Calu3 (cell line): ENCODE data around the gene FMOD. TPM values are rescaled to one million over a fixed set of nuclear protein-coding genes. Genes with fewer than 3 reads are reported as not detected.

Experiments used
- BruUV-seq: library from RNA; stranded (reverse); fragments of 400-500 nt; replicated peaks from 2 replicates; lab custom pipeline; 2021; lab: Mats Ljungman, UMichigan
- CTCF ChIA-PET: fragments of 300-600 bp; sonication (Branson Sonifier 250); formaldehyde crosslinking; loops from one replicate; lab custom pipeline; 2022; ENCODE audit warnings: antibody characterized with exemption; lab: Charles Lee
- DNase-seq: peaks from one replicate; pipeline ENCODE4 v3.0.0; 2022
- H3K27ac Mint-ChIP-seq: one replicate; pipeline ENCODE4 v1.8.0; 2022; ENCODE audit warnings: mixed read lengths; ENCODE audit not compliant: unreplicated experiment
- H3K27me3 Mint-ChIP-seq: one replicate; pipeline ENCODE4 v1.8.0; 2022; ENCODE audit warnings: mixed read lengths; ENCODE audit not compliant: unreplicated experiment
- H3K36me3 Mint-ChIP-seq: one replicate; pipeline ENCODE4 v1.8.0; 2022; ENCODE audit warnings: mild to moderate bottlenecking, moderate library complexity, mixed read lengths; ENCODE audit not compliant: insufficient read depth, unreplicated experiment
- H3K4me1 Mint-ChIP-seq: one replicate; pipeline ENCODE4 v1.8.0; 2022; ENCODE audit warnings: mild to moderate bottlenecking, low read depth, mixed read lengths; ENCODE audit not compliant: unreplicated experiment
- H3K4me3 Mint-ChIP-seq: one replicate; pipeline ENCODE4 v1.8.0; 2022; ENCODE audit warnings: mild to moderate bottlenecking, low read depth, moderate library complexity, mixed read lengths; ENCODE audit not compliant: unreplicated experiment
- H3K9me3 Mint-ChIP-seq: one replicate; pipeline ENCODE4 v1.8.0; 2022; ENCODE audit warnings: low read depth, mixed read lengths; ENCODE audit not compliant: unreplicated experiment
- CTCF ChIP-seq: fragments of 200-600 bp; IDR thresholded peaks from one replicate; pipeline ENCODE4 v1.8.0; 2022; ENCODE audit warnings: antibody characterized with exemption; ENCODE audit not compliant: unreplicated experiment
- intact Hi-C: fragments of 100-400 bp; cut with micrococcal nuclease; formaldehyde crosslinking; loops from one replicate; pipeline ENCODE4 v1.10.0; 2022; ENCODE audit not compliant: unreplicated experiment
- total RNA-seq: library from RNA; stranded (reverse); gene quantifications from 2 replicates; pipeline ENCODE4 v1.2.3, GENCODE V29; 2022

Gene FMOD
- total RNA-seq, 1 experiment from 2014 or later: not detected

- no peak for TF ChIP-seq CTCF
- Mint-ChIP-seq H3K36me3 (no peaks in the 10 kb centered on the region), H3K9me3 (peaks cover 4% of the 10 kb centered on the region), H3K27ac (no peak overlapping the region), H3K27me3 (peaks cover 65% of the 10 kb centered on the region), H3K4me1 (no peaks in the 10 kb centered on the region), H3K4me3 (no peak overlapping the region)
- DNase-seq: no peak
- no TSS peak for BruUV-seq
- intact Hi-C loops: no loop called here
- CTCF ChIA-PET: interaction anchor here (0.6 kb wide), 1 partner anchor 366 kb away, joined by 4 read pairs; no protein-coding TSS in a partner anchor
Observed at GRCh38 chr1:203388683-203389082, 37.8 kb upstream of the FMOD start.

- Mint-ChIP-seq H3K36me3 (no peaks in the 10 kb centered on the region), H3K27me3 (peaks cover 90% of the 10 kb centered on the region), H3K4me1 (no peaks in the 10 kb centered on the region), H3K4me3 (no peak overlapping the region), H3K9me3 (no peaks in the 10 kb centered on the region), H3K27ac (no peak overlapping the region)
- DNase-seq: no peak
- intact Hi-C loops: no loop called here
- CTCF ChIA-PET: no interaction called here
- BruUV-seq: no TSS peak
- TF ChIP-seq CTCF: no peak
Observed at GRCh38 chr1:203382026-203382425, 31.1 kb upstream of the FMOD start.

GRCh38 chr1:203381151-203381751, 30.3 kb upstream of the FMOD start:
- no peak for TF ChIP-seq CTCF
- H3K27ac Mint-ChIP-seq: no peak overlapping the region
- DNase-seq: no peak
- CTCF ChIA-PET: no interaction called here
- H3K9me3 Mint-ChIP-seq: no peaks in the 10 kb centered on the region
- BruUV-seq: no TSS peak
- H3K27me3 Mint-ChIP-seq: peaks cover 98% of the 10 kb centered on the region
- no peaks in the 10 kb centered on the region for H3K4me1 Mint-ChIP-seq
- intact Hi-C loops: no loop called here
- H3K36me3 Mint-ChIP-seq: no peaks in the 10 kb centered on the region
- H3K4me3 Mint-ChIP-seq: no peak overlapping the region

GRCh38 chr1:203380420-203381150, 29.7 kb upstream of the FMOD start:
- CTCF ChIA-PET: no interaction called here

More at GRCh38 chr1:203380420-203381150, 29.7 kb upstream of the FMOD start:
- H3K4me3 Mint-ChIP-seq: no peak overlapping the region
- no peak overlapping the region for H3K27ac Mint-ChIP-seq
- no peaks in the 10 kb centered on the region for H3K36me3 Mint-ChIP-seq
- no peak for TF ChIP-seq CTCF
- no peaks in the 10 kb centered on the region for H3K9me3 Mint-ChIP-seq
- intact Hi-C loops: no loop called here
- no peak for DNase-seq
- no TSS peak for BruUV-seq
- H3K4me1 Mint-ChIP-seq: no peaks in the 10 kb centered on the region
- peaks cover 100% of the 10 kb centered on the region for H3K27me3 Mint-ChIP-seq
